Activated CD4-positive, alpha-beta T cell treated with anti-CD3 and anti-CD28 coated beads for 24 hours (primary cell): Measurements from ENCODE around the gene NBPF20.
"Not testable (repeated sequence)": the region's sequence is repeated elsewhere in the genome, so short reads cannot be mapped to it uniquely, and the experiment has no call there.

Experiments used
- DNase-seq, 2 donors: peaks; one replicate each; pipeline ENCODE4 v3.0.0-alpha.2; 2020; ENCODE audit warnings: low read depth in 2 of 2

NBPF20 gene

GRCh38 chr1:145430830-145431229 is 5.4 kb upstream of the NBPF20 start:
- DNase-seq = not testable (repeated sequence)

- DNase-seq = not testable (repeated sequence)
These were observed 3.9 kb upstream of the NBPF20 start for GRCh38 chr1:145429329-145429728.

GRCh38 chr1:145424612-145425435 is 579 bp downstream of the NBPF20 start:
- peak in 1 of 2 donors; percentile 15 for DNase-seq

- DNase-seq = not testable (repeated sequence)
These were observed 10.3 kb downstream of the NBPF20 start for GRCh38 chr1:145415149-145415548.

GRCh38 chr1:145407266-145407665 is 18.1 kb downstream of the NBPF20 start:
- not testable (repeated sequence) for DNase-seq

GRCh38 chr1:145404949-145405348 is 20.5 kb downstream of the NBPF20 start:
- not testable (repeated sequence) for DNase-seq

- not testable (repeated sequence) for DNase-seq
These were observed 24.7 kb downstream of the NBPF20 start for GRCh38 chr1:145400701-145401100.
